PC-9 (cell line): Measurements from ENCODE around the gene NRK. TPM values are rescaled to one million over a fixed set of nuclear protein-coding genes. Genes with fewer than 3 reads are reported as not detected.
"Not testable (repeated sequence)": the region's sequence is repeated elsewhere in the genome, so short reads cannot be mapped to it uniquely, and the experiment has no call there.

Experiments
- BruUV-seq: library from RNA; stranded (reverse); fragments of 400-500 nt; replicated peaks from 2 replicates; lab custom pipeline; 2021; lab: Mats Ljungman, UMichigan
- CTCF ChIA-PET: fragments of 300-600 bp; sonication (Branson Sonifier 250); formaldehyde crosslinking; loops from one replicate; lab custom pipeline; 2022; ENCODE audit warnings: antibody characterized with exemption; lab: Charles Lee
- POLR2A ChIA-PET: fragments of 300-600 bp; sonication (Branson Sonifier 250); formaldehyde crosslinking; loops from one replicate; lab custom pipeline; 2022; ENCODE audit warnings: antibody characterized with exemption; ENCODE audit not compliant: unreplicated experiment; lab: Charles Lee
- DNase-seq, 2 experiments: peaks; one replicate each; pipeline versions ENCODE4 v3.0.0 to v3.0.0-alpha.2; 2015 to 2022; ENCODE audit warnings: mixed read lengths in 1 of 2
- H2AFZ ChIP-seq: fragments of 200-600 bp; sonication (generic); 2 replicates; pipeline ENCODE4 v1.8.1; 2017; ENCODE audit warnings: antibody characterized with exemption
- H3F3A ChIP-seq: fragments of 200-600 bp; sonication (generic); 2 replicates; pipeline ENCODE4 v1.8.1; 2017; ENCODE audit warnings: antibody characterized with exemption, mild to moderate bottlenecking, low read depth; ENCODE audit not compliant: insufficient read depth
- H3K27ac ChIP-seq: fragments of 200-600 bp; sonication (generic); 2 replicates; pipeline ENCODE4 v1.6.1; 2016; ENCODE audit warnings: mixed run types
- H3K27me3 ChIP-seq: fragments of 200-600 bp; sonication (generic); 2 replicates; pipeline ENCODE4 v1.6.1; 2016; ENCODE audit warnings: low read depth, mixed run types; ENCODE audit not compliant: insufficient read depth
- H3K36me3 ChIP-seq: fragments of 200-600 bp; sonication (generic); 2 replicates; pipeline ENCODE4 v1.6.1; 2016; ENCODE audit warnings: low read depth, mixed run types
- H3K4me1 ChIP-seq: fragments of 200-600 bp; sonication (generic); replicated peaks from 2 replicates; pipeline ENCODE4 v1.6.1; 2016; ENCODE audit warnings: mixed run types; ENCODE audit not compliant: insufficient read depth
- H3K4me2 ChIP-seq: fragments of 200-600 bp; sonication (generic); 2 replicates; pipeline ENCODE4 v1.6.1; 2017; ENCODE audit warnings: mixed run types
- H3K4me3 ChIP-seq: fragments of 200-600 bp; sonication (generic); 2 replicates; pipeline ENCODE4 v1.6.1; 2016; ENCODE audit warnings: mixed run types
- H3K79me2 ChIP-seq: fragments of 200-600 bp; sonication (generic); 2 replicates; pipeline ENCODE4 v1.6.1; 2017; ENCODE audit warnings: low read depth, mixed run types
- H3K9me2 ChIP-seq: fragments of 200-600 bp; sonication (generic); 2 replicates; pipeline ENCODE4 v1.8.1; 2017; ENCODE audit warnings: mild to moderate bottlenecking; ENCODE audit not compliant: insufficient read depth
- H3K9me3 ChIP-seq: fragments of 200-600 bp; sonication (generic); 2 replicates; pipeline ENCODE4 v1.8.1; 2016; ENCODE audit warnings: low read depth; ENCODE audit not compliant: insufficient read depth
- H4K20me1 ChIP-seq: fragments of 200-600 bp; sonication (generic); 2 replicates; pipeline ENCODE4 v1.8.1; 2017; ENCODE audit not compliant: insufficient read depth
- EZH2 ChIP-seq: fragments of 200-600 bp; sonication (generic); IDR thresholded peaks from 2 replicates; pipeline ENCODE4 v1.8.0; 2017; ENCODE audit warnings: antibody characterized with exemption, low read depth
- intact Hi-C: fragments of 100-400 bp; cut with micrococcal nuclease; formaldehyde crosslinking; loops from one replicate; pipeline ENCODE4 v1.10.0; 2022; ENCODE audit not compliant: unreplicated experiment
- total RNA-seq: library from RNA; stranded (reverse); gene quantifications from 2 replicates; pipeline ENCODE4 v1.2.3, GENCODE V29; 2021
- TF ChIP-seq, protein P1 (sequence below): fragments of 200-600 bp; sonication (generic); conservative IDR thresholded peaks from 2 replicates; pipeline ENCODE4 v1.6.1; 2017; ENCODE audit warnings: mixed run types, antibody characterized with exemption, mild to moderate bottlenecking, moderate library complexity

Gene NRK
- total RNA-seq, 1 experiment from 2014 or later, result 0.24 TPM

GRCh38 chrX:105981772-105982485 is 159.6 kb downstream of the NRK start:
- H3K9me2 ChIP-seq, result no peaks in the 10 kb centered on the region

GRCh38 chrX:105988487-105988886 is 166.1 kb downstream of the NRK start:
- DNase-seq, H4K20me1 ChIP-seq, H3K4me2 ChIP-seq, H3K9me3 ChIP-seq, H3K27me3 ChIP-seq, H3K9me2 ChIP-seq, POLR2A ChIA-PET, H3K4me3 ChIP-seq, H3K36me3 ChIP-seq, BruUV-seq, H3K27ac ChIP-seq, CTCF ChIA-PET, H3F3A ChIP-seq, H2AFZ ChIP-seq, H3K79me2 ChIP-seq, H3K4me1 ChIP-seq, intact Hi-C loops: not testable (repeated sequence)

More at GRCh38 chrX:105981772-105982485, 159.6 kb downstream of the NRK start:
- Histone ChIP-seq H2AFZ (no peak overlapping the region), H3K4me3 (no peak overlapping the region), H3K4me2 (no peak overlapping the region), H4K20me1 (no peaks in the 10 kb centered on the region), H3K4me1 (no peaks in the 10 kb centered on the region), H3K9me3 (no peaks in the 10 kb centered on the region), H3K79me2 (no peaks in the 10 kb centered on the region), H3K27me3 (no peaks in the 10 kb centered on the region), H3K27ac (no peak overlapping the region), H3F3A (no peaks in the 10 kb centered on the region), H3K36me3 (no peaks in the 10 kb centered on the region)
- DNase-seq, result no peak
- TF ChIP-seq, protein P1, sequence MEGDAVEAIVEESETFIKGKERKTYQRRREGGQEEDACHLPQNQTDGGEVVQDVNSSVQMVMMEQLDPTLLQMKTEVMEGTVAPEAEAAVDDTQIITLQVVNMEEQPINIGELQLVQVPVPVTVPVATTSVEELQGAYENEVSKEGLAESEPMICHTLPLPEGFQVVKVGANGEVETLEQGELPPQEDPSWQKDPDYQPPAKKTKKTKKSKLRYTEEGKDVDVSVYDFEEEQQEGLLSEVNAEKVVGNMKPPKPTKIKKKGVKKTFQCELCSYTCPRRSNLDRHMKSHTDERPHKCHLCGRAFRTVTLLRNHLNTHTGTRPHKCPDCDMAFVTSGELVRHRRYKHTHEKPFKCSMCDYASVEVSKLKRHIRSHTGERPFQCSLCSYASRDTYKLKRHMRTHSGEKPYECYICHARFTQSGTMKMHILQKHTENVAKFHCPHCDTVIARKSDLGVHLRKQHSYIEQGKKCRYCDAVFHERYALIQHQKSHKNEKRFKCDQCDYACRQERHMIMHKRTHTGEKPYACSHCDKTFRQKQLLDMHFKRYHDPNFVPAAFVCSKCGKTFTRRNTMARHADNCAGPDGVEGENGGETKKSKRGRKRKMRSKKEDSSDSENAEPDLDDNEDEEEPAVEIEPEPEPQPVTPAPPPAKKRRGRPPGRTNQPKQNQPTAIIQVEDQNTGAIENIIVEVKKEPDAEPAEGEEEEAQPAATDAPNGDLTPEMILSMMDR, result no peak
- TF ChIP-seq EZH2, result no peak
- intact Hi-C loops, result no loop called here
- ChIA-PET POLR2A (no interaction called here), CTCF (no interaction called here)
- BruUV-seq, result no TSS peak

DNA sequence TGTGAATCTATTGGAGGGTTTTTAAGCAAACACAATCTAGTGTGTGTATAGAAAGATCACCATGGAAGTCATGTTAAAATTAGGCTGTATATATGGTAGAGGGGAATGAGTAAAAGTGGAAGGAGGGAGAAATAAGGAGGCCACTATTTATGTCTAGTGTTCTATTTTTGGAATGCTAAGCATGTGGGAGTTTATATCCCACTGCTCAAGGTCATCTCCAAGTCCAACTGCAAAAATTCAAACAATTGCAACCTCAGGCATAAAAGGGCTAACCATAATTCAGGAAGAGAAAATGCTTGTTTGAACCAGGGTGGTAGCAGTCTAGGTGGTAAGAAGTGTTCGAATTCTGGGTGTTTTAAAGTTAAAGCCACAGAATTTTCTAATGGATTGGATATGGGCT is 177.0 kb downstream of the NRK start:
- H3K27ac ChIP-seq, result no peak overlapping the region
- H3K27me3 ChIP-seq, result no peaks in the 10 kb centered on the region
- no peak overlapping the region for H3K4me2 ChIP-seq
- intact Hi-C loops, result no loop called here
- DNase-seq, result no peak
- H3K4me1 ChIP-seq, result no peaks in the 10 kb centered on the region
- ChIA-PET CTCF (no interaction called here), POLR2A (no interaction called here)
- H3K36me3 ChIP-seq, result no peaks in the 10 kb centered on the region
- no peak overlapping the region for H3K4me3 ChIP-seq
- H2AFZ ChIP-seq, result no peak overlapping the region
- H4K20me1 ChIP-seq, result no peaks in the 10 kb centered on the region
- H3K79me2 ChIP-seq, result no peaks in the 10 kb centered on the region
- H3F3A ChIP-seq, result no peaks in the 10 kb centered on the region
- no peaks in the 10 kb centered on the region for H3K9me2 ChIP-seq
- H3K9me3 ChIP-seq, result no peaks in the 10 kb centered on the region
- TF ChIP-seq, protein P1, result no peak
- TF ChIP-seq EZH2, result no peak
- BruUV-seq, result no TSS peak

DNA sequence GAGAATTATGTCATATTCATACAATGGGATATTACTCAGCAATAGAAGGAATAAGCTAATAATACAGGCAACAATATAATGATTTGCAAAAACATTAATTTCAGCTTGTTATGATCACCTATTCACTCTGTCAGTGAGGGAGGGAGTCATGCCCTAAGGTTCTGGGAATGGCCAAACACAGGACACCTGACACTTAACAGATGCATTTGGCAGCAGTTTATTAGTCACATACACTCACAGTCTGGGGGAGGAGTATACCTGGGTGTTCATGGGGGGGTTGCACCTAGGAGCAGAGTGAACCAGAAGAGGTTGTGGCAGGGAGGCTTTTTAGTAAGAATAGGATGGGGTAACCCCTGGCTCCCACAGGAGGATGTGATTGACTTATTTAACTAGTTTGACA is 177.9 kb downstream of the NRK start:
- no peaks in the 10 kb centered on the region for H3K36me3 ChIP-seq
- no peak for DNase-seq
- no peak overlapping the region for H3K4me3 ChIP-seq
- no peak overlapping the region for H2AFZ ChIP-seq
- no peaks in the 10 kb centered on the region for H3F3A ChIP-seq
- no peak for TF ChIP-seq EZH2
- TF ChIP-seq, protein P1, result no peak
- CTCF ChIA-PET, result no interaction called here
- no peaks in the 10 kb centered on the region for H3K79me2 ChIP-seq
- no TSS peak for BruUV-seq
- no peaks in the 10 kb centered on the region for H3K9me2 ChIP-seq
- no peak overlapping the region for H3K4me2 ChIP-seq
- POLR2A ChIA-PET, result no interaction called here
- intact Hi-C loops, result no loop called here
- H4K20me1 ChIP-seq, result no peaks in the 10 kb centered on the region
- H3K4me1 ChIP-seq, result no peaks in the 10 kb centered on the region
- H3K9me3 ChIP-seq, result no peaks in the 10 kb centered on the region
- no peaks in the 10 kb centered on the region for H3K27me3 ChIP-seq
- H3K27ac ChIP-seq, result no peak overlapping the region

DNA sequence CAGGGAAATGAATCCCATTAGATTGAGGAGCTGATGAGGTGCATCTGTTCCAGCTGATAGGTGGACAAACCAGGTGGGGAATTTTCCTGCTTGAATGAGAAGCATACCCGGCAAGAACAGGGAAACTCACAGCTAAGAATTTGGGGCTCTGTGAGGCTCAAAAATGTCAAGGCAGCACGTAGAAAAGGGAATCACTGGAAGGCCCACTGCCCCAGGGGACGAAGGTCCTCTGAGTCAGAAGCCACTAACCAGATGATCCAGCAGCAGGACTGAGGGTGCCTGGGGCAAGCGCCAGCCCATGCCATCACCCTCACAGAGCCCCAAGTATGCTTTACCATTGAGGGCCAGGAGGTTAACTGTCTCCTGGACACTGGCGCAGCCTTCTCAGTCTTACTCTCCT is 178.3 kb downstream of the NRK start:
- H3K79me2 ChIP-seq, H3K36me3 ChIP-seq, DNase-seq, BruUV-seq, H3K4me2 ChIP-seq, H3K9me3 ChIP-seq, H3K4me3 ChIP-seq, H3K9me2 ChIP-seq, H3K4me1 ChIP-seq, H4K20me1 ChIP-seq, H2AFZ ChIP-seq, H3K27me3 ChIP-seq, intact Hi-C loops, H3K27ac ChIP-seq, POLR2A ChIA-PET, H3F3A ChIP-seq, CTCF ChIA-PET: not testable (repeated sequence)
